D341Med (cell line): ENCODE data around the gene OR14C36.
A peak's percentile ranks its signal among the peaks of the same experiment; 100 is the strongest.
"Not testable (repeated sequence)": the region's sequence is repeated elsewhere in the genome, so short reads cannot be mapped to it uniquely, and the experiment has no call there.

Experiments
- DNase-seq: peaks from one replicate; pipeline ENCODE4 v3.0.0; 2012; ENCODE audit warnings: low spot score

OR14C36 gene, protein sequence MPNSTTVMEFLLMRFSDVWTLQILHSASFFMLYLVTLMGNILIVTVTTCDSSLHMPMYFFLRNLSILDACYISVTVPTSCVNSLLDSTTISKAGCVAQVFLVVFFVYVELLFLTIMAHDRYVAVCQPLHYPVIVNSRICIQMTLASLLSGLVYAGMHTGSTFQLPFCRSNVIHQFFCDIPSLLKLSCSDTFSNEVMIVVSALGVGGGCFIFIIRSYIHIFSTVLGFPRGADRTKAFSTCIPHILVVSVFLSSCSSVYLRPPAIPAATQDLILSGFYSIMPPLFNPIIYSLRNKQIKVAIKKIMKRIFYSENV

DNA sequence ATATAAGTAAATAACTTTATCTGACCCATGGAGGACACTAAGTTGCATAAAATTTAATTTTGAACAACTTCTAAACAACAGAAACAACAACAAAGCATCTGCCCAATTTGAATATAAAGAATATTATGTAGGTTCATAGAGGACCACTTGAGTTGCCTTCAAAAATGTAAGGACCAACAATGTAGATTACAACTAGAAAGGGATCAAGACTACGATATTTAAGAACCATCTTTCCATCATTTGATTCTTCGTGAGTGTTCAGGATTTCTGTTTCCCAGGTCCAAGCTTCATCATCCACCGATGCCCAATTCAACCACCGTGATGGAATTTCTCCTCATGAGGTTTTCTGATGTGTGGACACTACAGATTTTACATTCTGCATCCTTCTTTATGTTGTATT lies at the start of gene OR14C36:
TSS of gene OR14C36 (plus strand) at position 301 of the 400 bp plus-strand sequence. CDS start at position 301, 0 bp downstream.
- DNase-seq = no peak

DNA sequence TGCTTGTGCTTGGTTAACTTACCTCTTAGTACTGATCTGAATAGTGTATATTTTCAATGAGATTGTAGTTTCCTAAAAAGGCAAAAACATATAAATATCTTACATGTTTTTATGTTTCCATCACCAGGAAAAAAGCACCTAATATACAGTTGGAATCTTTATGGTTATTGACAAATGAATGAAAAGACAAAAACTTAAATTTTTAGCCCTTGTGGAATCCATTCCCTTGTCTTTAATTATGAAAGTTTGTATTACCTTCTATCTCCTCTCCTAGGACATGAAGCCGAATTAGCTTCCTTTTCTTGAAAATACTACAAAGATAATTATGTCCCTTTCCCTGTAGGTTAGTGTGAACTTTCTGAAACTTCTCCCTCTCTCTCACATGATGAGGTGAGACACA lies 45.3 kb upstream of the OR14C36 start, which contains the start of gene OR2T12:
TSS of gene OR2T12 (minus strand) at position 101 of the 400 bp plus-strand sequence. CDS start 7,846 bp downstream, outside the sequence.
- DNase-seq = no peak

DNA sequence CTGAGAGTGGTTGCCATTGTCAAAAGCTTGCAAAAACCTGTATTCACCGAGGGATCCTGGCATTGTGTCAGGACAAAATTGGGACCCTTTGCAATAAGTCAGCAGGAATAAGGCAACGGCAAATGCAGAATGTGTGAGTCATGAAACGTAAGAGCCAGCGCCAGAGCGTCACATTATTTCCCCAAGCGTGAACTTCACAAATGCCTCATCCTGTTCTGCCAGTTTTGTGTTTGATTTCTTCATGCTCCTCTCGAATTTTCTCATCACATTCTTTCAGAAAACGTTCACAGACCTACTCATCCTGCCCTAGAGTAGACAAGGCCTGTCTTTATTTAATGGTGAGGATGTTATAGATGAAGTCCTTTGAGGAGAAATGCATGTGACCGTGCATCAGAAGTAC lies 42.9 kb upstream of the OR14C36 start:
- DNase-seq = not testable (repeated sequence)

DNA sequence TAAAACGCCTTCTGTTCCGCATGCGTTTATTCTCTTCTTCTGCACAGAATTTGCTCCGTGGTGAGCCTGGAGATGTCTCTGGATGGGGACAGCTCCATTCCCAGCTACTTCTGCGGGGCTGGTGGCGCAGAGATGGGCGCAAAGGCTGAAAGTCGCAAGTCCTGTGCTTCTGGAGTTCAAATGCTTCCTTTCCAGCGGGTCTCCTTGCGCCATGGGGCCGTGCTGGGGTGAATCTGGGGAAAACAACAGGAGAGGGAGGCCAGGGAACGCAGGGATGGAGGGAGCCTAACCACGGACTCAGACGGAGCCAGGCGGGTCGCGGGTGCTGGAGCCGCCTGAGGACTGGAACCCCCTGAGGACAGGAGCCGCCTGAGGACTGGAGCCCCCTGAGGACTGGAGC lies 42.5 kb upstream of the OR14C36 start:
- peak; percentile 21 for DNase-seq

DNA sequence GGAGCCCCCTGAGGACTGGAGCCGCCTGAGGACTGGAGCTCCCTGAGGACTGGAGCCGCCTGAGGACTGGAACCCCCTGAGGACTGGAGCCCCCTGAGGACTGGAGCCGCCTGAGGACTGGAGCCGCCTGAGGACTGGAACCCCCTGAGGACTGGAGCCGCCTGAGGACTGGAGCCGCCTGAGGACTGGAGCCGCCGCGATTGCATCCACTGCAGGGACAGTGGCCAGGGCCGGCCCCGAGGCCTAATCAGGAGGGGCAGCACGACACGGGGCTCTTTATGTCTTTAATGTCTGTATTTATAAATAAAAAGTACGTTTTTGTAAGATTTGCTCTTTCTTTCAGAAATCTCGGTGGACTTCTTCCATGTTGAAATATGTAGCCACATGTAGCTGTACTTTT lies 41.8 kb upstream of the OR14C36 start:
- not testable (repeated sequence) for DNase-seq

DNA sequence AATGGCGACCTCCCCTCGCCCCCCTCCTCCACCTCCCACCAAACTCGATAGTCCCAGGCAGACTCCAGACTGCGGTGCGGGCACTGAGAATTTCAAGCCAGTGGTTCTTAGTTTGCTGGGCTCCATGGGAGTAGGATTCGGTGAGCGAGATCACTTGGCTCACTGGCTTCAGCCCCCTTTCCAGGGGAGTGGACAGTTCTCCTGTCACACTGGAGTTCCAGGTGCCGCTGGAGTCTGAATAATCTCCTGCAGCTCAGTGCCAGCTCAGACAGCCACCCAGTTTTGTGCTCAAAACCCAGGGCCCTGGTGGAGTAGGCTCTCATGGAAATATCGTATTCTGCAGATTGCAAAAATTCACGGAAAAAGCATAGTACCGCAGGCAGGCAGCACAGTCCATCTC lies 31.8 kb upstream of the OR14C36 start:
- DNase-seq = no peak

DNA sequence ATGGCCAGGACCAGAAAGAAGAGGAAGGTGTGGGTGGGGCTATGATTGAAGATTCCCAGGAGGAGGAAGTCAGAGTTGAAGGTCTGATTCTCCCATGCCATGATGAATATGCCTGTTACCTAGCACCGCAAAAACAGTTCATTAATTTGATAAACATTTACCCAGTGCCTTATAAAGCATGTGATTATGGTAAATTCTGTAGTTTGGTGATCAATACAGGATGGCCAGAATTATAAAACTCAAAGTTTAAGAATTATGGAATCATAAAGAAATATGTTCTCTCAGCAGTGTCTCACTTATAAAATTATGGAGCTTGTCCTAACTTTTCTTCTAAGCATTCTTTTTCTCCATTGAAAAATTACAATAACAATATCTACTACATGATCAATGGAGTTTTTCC lies 24.1 kb upstream of the OR14C36 start, which contains the start of gene OR2M7:
TSS of gene OR2M7 (minus strand) at position 101 of the 400 bp plus-strand sequence. CDS start at position 101, 0 bp downstream.
- DNase-seq = no peak

DNA sequence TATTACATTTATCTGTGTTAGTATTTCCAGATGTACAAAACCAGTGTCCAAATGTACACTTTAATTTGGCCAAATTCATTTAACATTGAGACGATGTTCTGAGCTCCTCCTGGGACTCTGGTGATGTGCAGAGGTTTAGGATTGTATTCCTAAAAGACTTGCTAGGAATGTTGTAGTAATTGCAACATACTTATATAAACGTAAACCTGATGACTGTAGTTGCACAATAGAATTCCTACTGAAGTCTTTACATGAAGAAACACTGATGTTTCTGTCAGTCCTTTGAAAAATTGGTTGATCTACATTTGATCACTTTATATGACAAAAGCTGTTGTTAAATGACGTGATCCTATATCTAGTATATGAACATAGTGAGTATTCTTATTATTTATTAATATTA lies 5.1 kb upstream of the OR14C36 start:
- no peak for DNase-seq

DNA sequence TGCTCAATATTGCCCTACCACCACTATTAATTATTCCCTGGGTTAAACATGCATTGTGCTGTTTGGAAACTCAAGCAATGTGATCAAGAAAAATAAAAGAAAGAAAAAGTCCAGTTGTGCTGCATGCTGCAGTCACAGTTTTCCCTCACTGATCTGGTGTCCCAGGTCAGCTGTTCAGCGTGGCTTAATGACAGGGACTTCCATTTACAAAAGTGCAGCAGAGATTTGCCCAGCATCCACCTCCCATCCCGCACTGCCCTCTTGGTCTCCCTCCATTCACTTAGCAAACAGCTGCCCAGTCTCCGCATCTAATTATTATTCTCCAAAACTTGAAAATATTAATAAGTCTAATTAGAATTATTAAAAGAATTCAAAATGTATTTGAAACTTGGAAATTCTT lies 10.8 kb downstream of the OR14C36 start:
- DNase-seq = no peak

DNA sequence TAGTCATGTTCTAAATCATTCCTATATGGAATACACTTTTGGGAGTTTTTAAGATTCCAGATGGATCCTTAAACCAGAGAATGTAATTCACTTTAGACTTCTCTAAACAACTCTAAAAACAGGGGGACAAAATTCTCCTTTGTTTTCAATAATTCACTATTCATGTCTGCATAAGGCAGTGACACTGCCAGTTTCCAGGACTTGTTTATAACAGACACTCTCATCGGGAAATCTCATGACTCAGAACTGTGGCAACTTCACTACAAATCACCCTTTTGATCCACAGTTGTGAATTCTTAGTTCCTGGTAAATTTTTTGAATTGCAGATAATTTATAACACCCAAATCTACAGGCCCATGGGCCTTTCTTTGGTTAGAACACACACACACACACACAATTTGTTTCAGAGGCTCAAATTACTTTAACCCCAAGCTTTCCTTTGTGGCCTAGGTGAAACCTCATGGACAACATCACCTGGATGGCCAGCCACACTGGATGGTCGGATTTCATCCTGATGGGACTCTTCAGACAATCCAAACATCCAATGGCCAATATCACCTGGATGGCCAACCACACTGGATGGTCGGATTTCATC lies 12.6 kb downstream of the OR14C36 start, which contains the start of gene OR2T4:
TSS of gene OR2T4 (plus strand) at position 545 of the 595 bp plus-strand sequence. CDS start at position 545, 0 bp downstream.
- DNase-seq = no peak

DNA sequence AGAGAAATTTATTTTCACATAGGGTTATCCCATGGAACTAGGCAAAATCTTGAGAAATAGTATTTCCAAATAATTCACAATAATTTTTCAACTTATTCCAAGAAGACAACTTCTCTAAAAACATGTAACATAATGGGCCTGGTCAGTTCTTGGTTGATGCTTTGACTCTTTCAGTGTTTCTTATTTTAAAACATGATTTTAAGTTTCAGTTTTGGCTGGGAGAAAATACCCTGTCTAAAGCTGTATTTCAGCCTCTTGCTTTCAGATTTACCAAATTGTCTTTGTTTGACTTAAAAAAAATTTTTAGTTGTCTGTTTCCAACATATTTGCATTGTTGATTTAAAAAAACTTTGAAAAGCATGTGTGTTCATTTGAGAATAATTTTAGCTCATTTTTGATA lies 18.0 kb downstream of the OR14C36 start:
- no peak for DNase-seq

DNA sequence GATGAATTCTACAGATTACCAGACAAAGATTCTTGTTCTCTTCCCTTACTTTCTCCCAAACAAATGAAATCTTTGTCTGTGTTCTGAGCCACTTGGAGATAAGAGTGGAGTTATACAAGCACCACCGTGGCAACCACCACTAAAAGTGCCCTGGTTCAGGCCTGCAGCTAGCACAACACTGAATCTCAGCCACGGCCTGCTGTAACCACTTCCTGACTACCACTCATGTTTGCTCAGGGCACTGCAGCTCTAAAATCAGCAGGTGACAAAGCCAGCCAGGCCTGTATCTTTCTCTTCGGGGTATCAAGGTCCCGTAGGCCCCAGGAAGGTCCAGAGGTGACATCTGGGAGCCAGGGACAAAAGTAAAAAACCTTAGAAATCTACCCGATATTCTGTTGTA lies 23.8 kb downstream of the OR14C36 start:
- no peak for DNase-seq

DNA sequence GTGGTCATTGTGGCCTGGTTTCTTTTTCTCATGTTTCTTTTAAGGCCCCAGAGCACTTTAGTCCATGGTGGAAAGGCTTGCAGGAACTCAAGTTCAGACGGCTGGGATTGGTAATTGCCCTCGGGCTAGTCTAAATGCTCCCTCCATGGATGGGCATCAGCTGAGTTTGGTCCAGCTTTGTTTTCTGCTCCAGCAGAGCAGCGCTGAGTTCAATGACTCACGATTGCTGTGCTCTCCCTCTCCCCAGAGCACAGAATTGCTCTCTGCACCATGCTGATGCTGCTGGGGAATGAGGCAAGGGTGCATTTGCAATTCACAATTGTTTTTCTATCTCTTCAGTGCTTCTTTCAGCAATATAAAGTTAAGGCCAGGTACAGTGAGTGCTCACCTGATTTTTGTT lies 25.2 kb downstream of the OR14C36 start:
- no peak for DNase-seq

DNA sequence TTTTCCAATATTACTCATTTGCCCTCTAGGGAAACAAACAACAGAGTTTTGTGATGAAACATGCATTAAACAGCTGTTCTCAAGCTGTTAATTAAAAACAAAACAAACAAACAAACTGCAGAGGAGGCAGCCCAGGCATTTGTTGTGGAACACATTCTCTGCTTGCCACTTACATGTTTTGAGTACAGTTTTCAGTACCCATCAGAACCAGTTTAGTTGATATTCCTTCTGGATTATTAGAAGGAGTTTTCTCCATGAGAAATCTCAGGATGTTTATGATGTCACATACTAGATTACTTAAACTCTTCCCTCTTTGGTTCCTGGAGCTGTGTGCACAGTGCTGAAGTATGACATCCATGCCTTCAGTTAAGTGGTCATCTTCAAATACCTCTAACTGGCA lies 26.9 kb downstream of the OR14C36 start, which contains the start of gene OR2T6:
TSS of gene OR2T6 (plus strand) at position 301 of the 400 bp plus-strand sequence. CDS start 11,863 bp downstream, outside the sequence.
- no peak for DNase-seq

DNA sequence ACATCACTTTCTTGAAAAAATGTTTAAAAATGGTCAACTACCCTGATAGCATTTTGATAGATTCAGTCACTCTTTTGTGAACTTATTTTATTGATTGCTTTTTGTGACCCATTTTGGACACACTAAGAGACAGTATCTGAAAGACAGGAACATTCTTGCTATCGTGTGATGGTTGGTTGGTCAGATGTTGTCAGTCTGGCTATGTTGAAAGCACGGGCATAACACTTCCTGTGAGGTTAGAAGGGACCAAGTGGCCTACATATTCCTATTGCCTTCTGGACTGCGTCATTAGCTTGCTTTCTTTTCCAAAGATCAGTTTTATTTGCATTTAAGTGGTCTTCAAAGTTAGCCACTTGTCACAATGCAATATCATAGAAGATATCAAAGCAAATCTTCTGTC lies 28.3 kb downstream of the OR14C36 start:
- no peak for DNase-seq

DNA sequence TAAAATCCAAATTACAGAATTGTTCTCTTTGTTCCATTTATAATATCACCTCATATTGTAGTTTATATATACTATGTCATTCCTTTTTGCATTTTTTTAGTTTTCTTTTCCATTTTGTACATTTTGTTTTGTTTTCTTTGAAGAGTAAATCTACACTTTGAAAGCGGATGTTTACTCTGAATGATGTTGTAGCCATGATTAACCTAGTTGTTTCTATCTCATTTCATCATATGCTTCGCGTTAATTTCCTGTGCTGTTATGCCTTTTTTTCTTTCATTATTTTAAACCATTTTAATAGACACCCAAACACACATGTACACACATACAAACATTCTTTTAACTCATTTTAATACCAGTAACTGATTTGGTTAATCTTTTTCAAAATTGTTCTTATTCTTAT lies 32.3 kb downstream of the OR14C36 start:
- DNase-seq = no peak

DNA sequence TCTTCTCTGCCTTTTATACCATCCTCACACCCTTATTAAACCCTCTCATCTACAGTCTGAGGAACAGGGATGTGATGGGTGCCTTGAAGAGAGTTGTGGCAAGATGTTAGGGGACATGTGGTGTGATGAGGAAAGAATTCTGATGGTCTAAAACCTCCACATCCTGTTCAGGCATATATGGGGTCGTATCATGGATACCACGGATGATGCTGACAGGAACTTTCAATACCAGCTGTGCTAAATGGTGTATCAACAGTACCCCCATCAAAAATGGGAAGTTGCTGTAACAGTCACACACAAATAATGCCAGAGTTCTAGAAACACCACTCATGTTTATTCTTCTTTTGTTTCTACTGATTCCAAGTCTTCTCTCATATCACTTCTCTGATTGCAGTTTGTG lies 39.9 kb downstream of the OR14C36 start:
- DNase-seq = no peak

DNA sequence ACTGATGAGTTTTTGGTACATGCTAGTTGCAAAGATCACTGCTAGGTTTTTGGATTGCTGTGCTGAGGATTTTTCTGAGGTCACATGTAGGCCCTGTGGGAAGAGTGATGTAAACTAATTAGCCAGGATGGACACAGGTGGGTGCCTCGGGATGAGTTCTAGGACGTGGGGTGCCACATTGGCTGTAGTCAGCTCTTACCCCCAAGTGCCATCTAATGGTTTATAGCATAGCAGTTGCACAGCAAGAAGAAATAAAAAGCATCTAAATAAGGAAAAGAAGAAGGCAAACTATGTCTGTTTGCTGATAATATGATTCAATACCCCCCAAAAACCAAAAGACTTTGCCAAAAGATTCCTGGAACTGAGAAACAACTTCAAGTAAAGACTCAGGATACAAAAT lies 44.5 kb downstream of the OR14C36 start:
- no peak for DNase-seq
